GM12878 (cell line): Measurements from ENCODE around the gene CAMK2D. TPM values are rescaled to one million over a fixed set of nuclear protein-coding genes. Genes with fewer than 3 reads are reported as not detected.

Experiments used
- ATAC-seq: fragments of 200-7000 bp; cut with Tn5 transposase; 3 replicates; pipeline ENCODE4 v1.9.1; 2020; ENCODE audit warnings: mild to moderate bottlenecking, moderate library complexity
- BruUV-seq: library from RNA; stranded (reverse); fragments of 400-500 nt; replicated peaks from 2 replicates; lab custom pipeline; 2021; lab: Mats Ljungman, UMichigan
- CTCF ChIA-PET: fragments of 300-600 bp; sonication (Branson Sonifier 250); formaldehyde crosslinking; extraction: SDS; loops from one replicate; lab custom pipeline; 2021; ENCODE audit warnings: inconsistent platforms; lab: Yijun Ruan, JAX
- POLR2A ChIA-PET: fragments of 350-600 bp; formaldehyde crosslinking; extraction: SDS; loops from one replicate; lab custom pipeline; 2021; ENCODE audit warnings: inconsistent platforms; lab: Charles Lee
- RAD21 ChIA-PET: fragments of 300-600 bp; sonication (Branson Sonifier 250); formaldehyde crosslinking; loops from one replicate; lab custom pipeline; 2023; ENCODE audit warnings: antibody characterized with exemption; ENCODE audit not compliant: unreplicated experiment; lab: Charles Lee
- SMC1A ChIA-PET: fragments of 300-600 bp; sonication (Branson Sonifier 250); formaldehyde crosslinking; loops from one replicate; lab custom pipeline; 2023; ENCODE audit not compliant: unreplicated experiment, uncharacterized antibody; lab: Charles Lee
- DNase-seq: peaks from one replicate; pipeline ENCODE4 v3.0.0-alpha.2; 2011; ENCODE audit warnings: low read depth, low spot score
- FAIRE-seq: peaks from 3 replicates; lab custom pipeline; 2011; peaks lifted over from hg19 to GRCh38; lab: Jason Lieb, UNC
- H2AFZ ChIP-seq: 2 replicates; pipeline ENCODE4 v1.6.0; 2011; ENCODE audit warnings: low read depth, low read length, control low read depth; ENCODE audit not compliant: control insufficient read depth
- H3K27ac ChIP-seq: 2 replicates; pipeline ENCODE4 v1.5.1; 2011; ENCODE audit warnings: control low read depth; ENCODE audit not compliant: control insufficient read depth, insufficient read depth
- H3K27me3 ChIP-seq, 2 experiments: replicated peaks in 1 of 2; 2 replicates each; pipeline versions ENCODE4 v1.6.0 to v1.6.1; 2011; ENCODE audit warnings: low read length in 1 of 2; ENCODE audit not compliant: control insufficient read depth in 2 of 2, insufficient read depth in 2 of 2
- H3K36me3 ChIP-seq, 2 experiments: 2 replicates each; pipeline ENCODE4 v1.5.1; 2011; ENCODE audit warnings: low read length in 1 of 2; ENCODE audit not compliant: control insufficient read depth in 2 of 2, insufficient read depth in 2 of 2
- H3K4me1 ChIP-seq: 2 replicates; pipeline ENCODE4 v1.6.1; 2011; ENCODE audit warnings: mild to moderate bottlenecking, low read length, moderate library complexity, mixed read lengths; ENCODE audit not compliant: control insufficient read depth, insufficient read depth
- H3K4me2 ChIP-seq: 2 replicates; pipeline ENCODE4 v1.6.0; 2011; ENCODE audit warnings: control low read depth; ENCODE audit not compliant: control insufficient read depth, insufficient read depth
- H3K4me3 ChIP-seq: fragments of 200-600 bp; sonication (generic); 2 replicates; pipeline ENCODE4 v1.5.1; 2016
- H3K79me2 ChIP-seq: 2 replicates; pipeline ENCODE4 v1.6.0; 2011; ENCODE audit warnings: low read length; ENCODE audit not compliant: control insufficient read depth, insufficient read depth
- H3K9ac ChIP-seq: 2 replicates; pipeline ENCODE4 v1.8.0; 2011; ENCODE audit warnings: low read length, control low read depth, mixed read lengths; ENCODE audit not compliant: control insufficient read depth, insufficient read depth
- H3K9me3 ChIP-seq: replicated peaks from 3 replicates; pipeline ENCODE4 v1.5.1; 2011; ENCODE audit warnings: mild to moderate bottlenecking, low read length; ENCODE audit not compliant: control insufficient read depth, insufficient read depth
- H4K20me1 ChIP-seq: 2 replicates; pipeline ENCODE4 v1.6.0; 2011; ENCODE audit not compliant: control insufficient read depth, insufficient read depth
- BACH1 ChIP-seq: fragments of 450-650 bp; IDR thresholded peaks from 2 replicates; pipeline ENCODE4 v1.6.1; 2017; ENCODE audit warnings: mild to moderate bottlenecking, borderline replicate concordance
- BCL11A ChIP-seq: IDR thresholded peaks from 2 replicates; pipeline ENCODE4 v1.6.1; 2011; ENCODE audit warnings: low read depth, low read length
- CBX5 ChIP-seq: sonication (generic); IDR thresholded peaks from 2 replicates; pipeline ENCODE4 v1.6.1; 2016; ENCODE audit warnings: low read depth, moderate library complexity, mild to moderate bottlenecking, inconsistent platforms
- CHD1 ChIP-seq: IDR thresholded peaks from 2 replicates; pipeline ENCODE4 v1.6.1; 2012; ENCODE audit warnings: low read depth, low read length, improper control_type of control experiment
- CHD2 ChIP-seq: IDR thresholded peaks from 2 replicates; pipeline ENCODE4 v1.6.1; 2011; ENCODE audit warnings: low read depth, low read length, improper control_type of control experiment, borderline replicate concordance
- CREM ChIP-seq: IDR thresholded peaks from 2 replicates; pipeline ENCODE4 v1.6.1; 2014; ENCODE audit warnings: antibody characterized with exemption, low read depth
- HDAC2 ChIP-seq: fragments of 200-600 bp; sonication (generic); IDR thresholded peaks from 2 replicates; pipeline ENCODE4 v1.6.1; 2017
- HDGF ChIP-seq: fragments of 450-650 bp; IDR thresholded peaks from 2 replicates; pipeline ENCODE4 v1.6.1; 2016; ENCODE audit warnings: antibody characterized with exemption
- IKZF1 ChIP-seq: fragments of 450-650 bp; conservative IDR thresholded peaks from 2 replicates; pipeline ENCODE4 v1.6.1; 2017; ENCODE audit warnings: antibody characterized with exemption, mild to moderate bottlenecking
- MEF2A ChIP-seq: IDR thresholded peaks from 2 replicates; pipeline ENCODE4 v1.6.1; 2011; ENCODE audit warnings: low read depth, mild to moderate bottlenecking, low read length, moderate library complexity; ENCODE audit not compliant: insufficient read depth
- NR2C1 ChIP-seq: fragments of 450-650 bp; IDR thresholded peaks from 2 replicates; pipeline ENCODE4 v1.6.1; 2017; ENCODE audit warnings: antibody characterized with exemption, mild to moderate bottlenecking, moderate library complexity
- POU2F2 ChIP-seq: IDR thresholded peaks from 3 replicates; pipeline ENCODE4 v1.6.1; 2011; ENCODE audit warnings: low read depth, mild to moderate bottlenecking, low read length, borderline replicate concordance
- SIN3A ChIP-seq: IDR thresholded peaks from 2 replicates; pipeline ENCODE4 v1.6.1; 2012; ENCODE audit warnings: low read depth, low read length, improper control_type of control experiment
- SMAD5 ChIP-seq: IDR thresholded peaks from 2 replicates; pipeline ENCODE4 v1.6.1; 2016; ENCODE audit warnings: antibody characterized with exemption, low read depth
- SRF ChIP-seq, 2 experiments: IDR thresholded peaks; 2 replicates each; pipeline ENCODE4 v1.6.1; 2011; ENCODE audit warnings: low read depth in 2 of 2, low read length in 2 of 2, mild to moderate bottlenecking in 1 of 2, moderate library complexity in 1 of 2
- in situ Hi-C: fragments of 300-500 bp; cut with MboI; formaldehyde crosslinking; loops from 9 replicates; pipeline ENCODE4 v1.14.3; 2018; ENCODE audit warnings: mixed read lengths
- intact Hi-C: fragments of 100-400 bp; cut with micrococcal nuclease; formaldehyde crosslinking; loops from one replicate; pipeline ENCODE4 v1.14.2; 2022; ENCODE audit not compliant: unreplicated experiment
- polyA plus RNA-seq, 11 experiments: library from polyadenylated mRNA; depleted of rRNA in 4 of 11; unstranded in 6 of 11; stranded (reverse) in 5 of 11; fragments of >200 nt; fragmentation: Nextera tagmentation in 4 of 11; fragmentation: Illumina TruSeq in 1 of 11; extraction: Ambion mirVana in 4 of 11; extraction: Trizol in 1 of 11; gene quantifications; 1 replicate in 1 of 11; 2 replicates in 10 of 11; pipeline versions ENCODE4 v1.2.1 to v1.2.3, GENCODE V29; 2011 to 2016; ENCODE audit warnings: inconsistent platforms in 2 of 11, missing spikeins in 2 of 11, low read depth in 1 of 11
- total RNA-seq, 4 experiments: library from RNA; depleted of rRNA in 3 of 4; stranded (reverse); fragments of >200 nt in 3 of 4; fragmentation: Illumina TruSeq in 1 of 4; extraction: Trizol in 1 of 4; gene quantifications; 2 replicates each; pipeline versions ENCODE4 v1.2.1 to v1.2.3, GENCODE V29; 2013 to 2021
- TF ChIP-seq, protein P1 (sequence below): IDR thresholded peaks from 2 replicates; pipeline ENCODE4 v1.6.1; 2011; ENCODE audit warnings: mild to moderate bottlenecking, low read depth, low read length, moderate library complexity; ENCODE audit not compliant: insufficient replicate concordance
- TF ChIP-seq, protein P2 (sequence below): fragments of 450-650 bp; IDR thresholded peaks from 2 replicates; pipeline ENCODE4 v1.6.1; 2017; ENCODE audit warnings: mild to moderate bottlenecking, moderate library complexity

CAMK2D gene
- total and polyA plus RNA-seq, 10 of the 15 experiments (the other 5 are each of a cell fraction or from before 2014, with no cell fraction given), result 6.9 to 88.5 (median 12.9) TPM

DNA sequence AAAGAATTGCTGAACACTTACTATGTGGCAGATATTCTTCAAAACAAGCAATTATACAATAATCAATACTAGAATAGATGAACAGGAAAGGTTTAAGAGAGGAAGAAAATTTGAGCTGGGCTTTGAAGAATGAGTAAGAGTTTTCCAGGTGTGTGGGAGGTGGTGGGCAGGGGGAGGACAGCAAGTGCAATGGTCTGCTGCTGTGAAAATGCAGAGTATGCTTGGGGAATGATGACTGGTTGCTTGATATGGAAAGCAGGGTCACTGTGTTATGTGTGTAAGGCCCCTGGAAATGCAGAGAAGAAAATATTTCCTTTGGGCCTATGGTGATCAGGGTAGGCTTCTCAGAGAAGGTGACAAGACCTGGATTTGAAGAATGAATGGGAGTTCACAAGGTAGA lies 300.3 kb downstream of the CAMK2D start:
- Histone ChIP-seq H3K9ac (no peak overlapping the region), H3K36me3 (peaks cover 1 to 16% of the 10 kb centered on the region in 2 experiments; a peak in 3 of 4 replicates), H2AFZ (no peak overlapping the region), H4K20me1 (no peaks in the 10 kb centered on the region), H3K79me2 (no peaks in the 10 kb centered on the region), H3K27me3 (no peaks in the 10 kb centered on the region), H3K9me3 (no peaks in the 10 kb centered on the region), H3K4me2 (no peak overlapping the region), H3K4me3 (no peak overlapping the region), H3K27ac (no peak overlapping the region), H3K4me1 (no peaks in the 10 kb centered on the region)
- FAIRE-seq, result no peak
- no TSS peak for BruUV-seq
- in situ Hi-C loops (no loop called here), intact Hi-C loops (no loop called here)
- ChIA-PET CTCF (interaction anchor here (1.9 kb wide), 1 partner anchor 13 kb away, joined by 5 read pairs; no protein-coding TSS in a partner anchor), SMC1A (interaction anchor here (1.8 kb wide), 1 partner anchor 18 kb away, joined by 5 read pairs; no protein-coding TSS in a partner anchor), RAD21 (no interaction called here), POLR2A (interaction anchor here (0.6 kb wide), 1 partner anchor 14 kb away, joined by 3 read pairs; no protein-coding TSS in a partner anchor)
- TF ChIP-seq CHD2 (no peak), HDGF (no peak), POU2F2 (no peak), HDAC2 (no peak), CREM (no peak), SIN3A (no peak), CBX5 (no peak), NR2C1 (no peak), IKZF1 (no peak), SRF (IDR thresholded peaks at IDR 0.05; ENCODE audit: low read depth in 2 of 2, low read length in 2 of 2) (no peak), MEF2A (no peak), BACH1 (no peak), SMAD5 (no peak), CHD1 (no peak), BCL11A (no peak)
- TF ChIP-seq, protein P1, sequence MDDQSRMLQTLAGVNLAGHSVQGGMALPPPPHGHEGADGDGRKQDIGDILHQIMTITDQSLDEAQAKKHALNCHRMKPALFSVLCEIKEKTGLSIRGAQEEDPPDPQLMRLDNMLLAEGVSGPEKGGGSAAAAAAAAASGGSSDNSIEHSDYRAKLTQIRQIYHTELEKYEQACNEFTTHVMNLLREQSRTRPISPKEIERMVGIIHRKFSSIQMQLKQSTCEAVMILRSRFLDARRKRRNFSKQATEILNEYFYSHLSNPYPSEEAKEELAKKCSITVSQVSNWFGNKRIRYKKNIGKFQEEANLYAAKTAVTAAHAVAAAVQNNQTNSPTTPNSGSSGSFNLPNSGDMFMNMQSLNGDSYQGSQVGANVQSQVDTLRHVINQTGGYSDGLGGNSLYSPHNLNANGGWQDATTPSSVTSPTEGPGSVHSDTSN, result no peak
- TF ChIP-seq, protein P2, sequence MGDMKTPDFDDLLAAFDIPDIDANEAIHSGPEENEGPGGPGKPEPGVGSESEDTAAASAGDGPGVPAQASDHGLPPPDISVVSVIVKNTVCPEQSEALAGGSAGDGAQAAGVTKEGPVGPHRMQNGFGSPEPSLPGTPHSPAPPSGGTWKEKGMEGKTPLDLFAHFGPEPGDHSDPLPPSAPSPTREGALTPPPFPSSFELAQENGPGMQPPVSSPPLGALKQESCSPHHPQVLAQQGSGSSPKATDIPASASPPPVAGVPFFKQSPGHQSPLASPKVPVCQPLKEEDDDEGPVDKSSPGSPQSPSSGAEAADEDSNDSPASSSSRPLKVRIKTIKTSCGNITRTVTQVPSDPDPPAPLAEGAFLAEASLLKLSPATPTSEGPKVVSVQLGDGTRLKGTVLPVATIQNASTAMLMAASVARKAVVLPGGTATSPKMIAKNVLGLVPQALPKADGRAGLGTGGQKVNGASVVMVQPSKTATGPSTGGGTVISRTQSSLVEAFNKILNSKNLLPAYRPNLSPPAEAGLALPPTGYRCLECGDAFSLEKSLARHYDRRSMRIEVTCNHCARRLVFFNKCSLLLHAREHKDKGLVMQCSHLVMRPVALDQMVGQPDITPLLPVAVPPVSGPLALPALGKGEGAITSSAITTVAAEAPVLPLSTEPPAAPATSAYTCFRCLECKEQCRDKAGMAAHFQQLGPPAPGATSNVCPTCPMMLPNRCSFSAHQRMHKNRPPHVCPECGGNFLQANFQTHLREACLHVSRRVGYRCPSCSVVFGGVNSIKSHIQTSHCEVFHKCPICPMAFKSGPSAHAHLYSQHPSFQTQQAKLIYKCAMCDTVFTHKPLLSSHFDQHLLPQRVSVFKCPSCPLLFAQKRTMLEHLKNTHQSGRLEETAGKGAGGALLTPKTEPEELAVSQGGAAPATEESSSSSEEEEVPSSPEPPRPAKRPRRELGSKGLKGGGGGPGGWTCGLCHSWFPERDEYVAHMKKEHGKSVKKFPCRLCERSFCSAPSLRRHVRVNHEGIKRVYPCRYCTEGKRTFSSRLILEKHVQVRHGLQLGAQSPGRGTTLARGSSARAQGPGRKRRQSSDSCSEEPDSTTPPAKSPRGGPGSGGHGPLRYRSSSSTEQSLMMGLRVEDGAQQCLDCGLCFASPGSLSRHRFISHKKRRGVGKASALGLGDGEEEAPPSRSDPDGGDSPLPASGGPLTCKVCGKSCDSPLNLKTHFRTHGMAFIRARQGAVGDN, result no peak
- DNase-seq, result no peak
- no peak for ATAC-seq
